Urinary bladder (tissue), 4 donors: Measurements from ENCODE around the gene MT1E. TPM values are rescaled to one million over a fixed set of nuclear protein-coding genes. Genes with fewer than 3 reads are reported as not detected.
"Not testable (repeated sequence)": the region's sequence is repeated elsewhere in the genome, so short reads cannot be mapped to it uniquely, and the experiment has no call there.

ENCODE experiments used
- DNase-seq: peaks from one replicate; pipeline ENCODE4 v3.0.0-alpha.2; 2015; ENCODE audit errors: extremely low spot score
- H3K27ac ChIP-seq: one replicate; pipeline ENCODE4 v1.5.1; 2013; ENCODE audit warnings: low read depth, mild to moderate bottlenecking, moderate library complexity
- H3K36me3 ChIP-seq: one replicate; pipeline ENCODE4 v1.6.1; 2013; ENCODE audit warnings: mild to moderate bottlenecking, moderate library complexity; ENCODE audit not compliant: insufficient read depth
- H3K4me1 ChIP-seq: one replicate; pipeline ENCODE4 v1.6.1; 2013; ENCODE audit warnings: mild to moderate bottlenecking, moderate library complexity; ENCODE audit not compliant: insufficient read depth
- H3K4me3 ChIP-seq: one replicate; pipeline ENCODE4 v1.5.1; 2013; ENCODE audit warnings: low read depth, low read length
- WGBS: extraction: QIAGEN DNeasy Blood & Tissue Kit; methylation state at CpG from one replicate; pipeline ENCODE4 v1.1.7; 2013; 5-methylcytosine and 5-hydroxymethylcytosine counted together
- polyA plus RNA-seq: library from polyadenylated mRNA; stranded (reverse); fragments of 200-250 nt; gene quantifications from one replicate; pipeline ENCODE4 v1.2.3, GENCODE V29; 2013
- total RNA-seq: library from RNA; depleted of rRNA; stranded (reverse); fragments of >200 nt; gene quantifications from one replicate; pipeline ENCODE4 v1.2.3, GENCODE V29; 2014
- donor health status: healthy with polysubstance abuse.
- donor health status: healthy.

Gene MT1E
- 14.7 TPM for total RNA-seq
- 189 TPM for polyA plus RNA-seq

GRCh38 chr16:56625140-56625942, at the start of gene MT1E:
MT1E (plus strand) TSS chr16:56625781; CDS start chr16:56625852, 71 bp downstream.
- WGBS, result 3% methylated on average over 62 of the region's 62 CpGs

GRCh38 chr16:56576585-56577299, 48.8 kb upstream of the MT1E start:
- Histone ChIP-seq H3K36me3 (no peaks in the 10 kb centered on the region), H3K4me1 (no peaks in the 10 kb centered on the region), H3K4me3 (no peak overlapping the region), H3K27ac (no peak overlapping the region)
- DNase-seq, result no peak
- 38% methylated on average over 8 of the region's 8 CpGs for WGBS

More at GRCh38 chr16:56625140-56625942, at the start of gene MT1E:
- Histone ChIP-seq H3K27ac (peak within 1 kb of the TSS; percentile 82), H3K4me1 (no peaks in the 10 kb centered on the region), H3K36me3 (no peaks in the 10 kb centered on the region), H3K4me3 (peak within 1 kb of the TSS; percentile 46)
- no peak for DNase-seq

- DNase-seq, result no peak
- Histone ChIP-seq H3K27ac (no peak overlapping the region), H3K4me3 (no peak overlapping the region), H3K4me1 (no peaks in the 10 kb centered on the region), H3K36me3 (no peaks in the 10 kb centered on the region)
- WGBS, result 72% methylated on average over 4 of the region's 4 CpGs
Measured at GRCh38 chr16:56577300-56577625, 48.3 kb upstream of the MT1E start.

- H3K36me3 ChIP-seq, result no peaks in the 10 kb centered on the region
- 81% methylated on average over 6 of the region's 6 CpGs for WGBS
- DNase-seq, result no peak
- no peak overlapping the region for H3K4me3 ChIP-seq
- no peak overlapping the region for H3K27ac ChIP-seq
- no peaks in the 10 kb centered on the region for H3K4me1 ChIP-seq
Measured at GRCh38 chr16:56580391-56581048, 45.1 kb upstream of the MT1E start.

- WGBS, result 95% methylated on average over 2 of the region's 2 CpGs
- H3K36me3 ChIP-seq, H3K4me1 ChIP-seq, DNase-seq, H3K27ac ChIP-seq, H3K4me3 ChIP-seq: not testable (repeated sequence)
Measured at GRCh38 chr16:56582911-56583310, 42.7 kb upstream of the MT1E start.

- H3K4me3 ChIP-seq, result no peak overlapping the region
- H3K36me3 ChIP-seq, result no peaks in the 10 kb centered on the region
- no peak overlapping the region for H3K27ac ChIP-seq
- DNase-seq, result no peak
- H3K4me1 ChIP-seq, result no peaks in the 10 kb centered on the region
- WGBS, result 61% methylated on average over 11 of the region's 11 CpGs
Measured at GRCh38 chr16:56583351-56584168, 42.0 kb upstream of the MT1E start.

GRCh38 chr16:56584276-56584675, 41.3 kb upstream of the MT1E start:
- DNase-seq, result no peak
- Histone ChIP-seq H3K4me1 (peaks cover 2% of the 10 kb centered on the region), H3K36me3 (no peaks in the 10 kb centered on the region), H3K4me3 (no peak overlapping the region), H3K27ac (no peak overlapping the region)
- WGBS, result 95% methylated on average over 11 of the region's 11 CpGs

GRCh38 chr16:56588781-56589140, 36.8 kb upstream of the MT1E start:
- whole genome bisulfite sequencing, result 42% methylated on average over 9 of the region's 9 CpGs
- Histone ChIP-seq H3K27ac (no peak overlapping the region), H3K4me3 (peak overlapping the region; percentile 48), H3K36me3 (no peaks in the 10 kb centered on the region), H3K4me1 (peaks cover 2% of the 10 kb centered on the region)
- no peak for DNase-seq

- H3K4me1 ChIP-seq, result peaks cover 2% of the 10 kb centered on the region
- no peaks in the 10 kb centered on the region for H3K36me3 ChIP-seq
- no peak for DNase-seq
- peak within 1 kb of the TSS; percentile 48 for H3K4me3 ChIP-seq
- WGBS, result 7% methylated on average over 87 of the region's 87 CpGs
- no peak within 1 kb of the TSS for H3K27ac ChIP-seq
Measured at GRCh38 chr16:56589141-56590039, 36.2 kb upstream of the MT1E start, which contains the start of gene MT3. MT3 (plus strand) TSS chr16:56589528; CDS start chr16:56589591, 63 bp downstream.

- no peak for DNase-seq
- Histone ChIP-seq H3K27ac (no peak overlapping the region), H3K4me1 (peaks cover 2% of the 10 kb centered on the region), H3K36me3 (no peaks in the 10 kb centered on the region), H3K4me3 (no peak overlapping the region)
- WGBS, result 63% methylated on average over 4 of the region's 4 CpGs
Measured at GRCh38 chr16:56591377-56592060, 34.1 kb upstream of the MT1E start.

- no peak for DNase-seq
- H3K4me3 ChIP-seq, result no peak overlapping the region
- WGBS, result 90% methylated on average over 6 of the region's 6 CpGs
- peaks cover 2% of the 10 kb centered on the region for H3K4me1 ChIP-seq
- H3K36me3 ChIP-seq, result no peaks in the 10 kb centered on the region
- H3K27ac ChIP-seq, result no peak overlapping the region
Measured at GRCh38 chr16:56593573-56594291, 31.8 kb upstream of the MT1E start.

GRCh38 chr16:56594292-56594619, 31.3 kb upstream of the MT1E start:
- 84% methylated on average over 5 of the region's 5 CpGs for WGBS
- Histone ChIP-seq H3K4me1 (no peaks in the 10 kb centered on the region), H3K4me3 (no peak overlapping the region), H3K27ac (no peak overlapping the region), H3K36me3 (no peaks in the 10 kb centered on the region)
- no peak for DNase-seq
